GM12875 (cell line): ENCODE measurements around the gene COPS8.

ENCODE experiments used
- H3K4me3 ChIP-seq: one replicate; pipeline ENCODE4 v1.5.1; 2011; ENCODE audit warnings: low read depth, low read length, control low read depth
- TF ChIP-seq, protein P1 (sequence below): IDR thresholded peaks from 2 replicates; pipeline ENCODE4 v1.5.1; 2011; ENCODE audit warnings: low read depth, mild to moderate bottlenecking, control low read depth, inconsistent platforms, low read length, moderate library complexity, borderline replicate concordance; ENCODE audit not compliant: insufficient read depth

COPS8 gene

DNA sequence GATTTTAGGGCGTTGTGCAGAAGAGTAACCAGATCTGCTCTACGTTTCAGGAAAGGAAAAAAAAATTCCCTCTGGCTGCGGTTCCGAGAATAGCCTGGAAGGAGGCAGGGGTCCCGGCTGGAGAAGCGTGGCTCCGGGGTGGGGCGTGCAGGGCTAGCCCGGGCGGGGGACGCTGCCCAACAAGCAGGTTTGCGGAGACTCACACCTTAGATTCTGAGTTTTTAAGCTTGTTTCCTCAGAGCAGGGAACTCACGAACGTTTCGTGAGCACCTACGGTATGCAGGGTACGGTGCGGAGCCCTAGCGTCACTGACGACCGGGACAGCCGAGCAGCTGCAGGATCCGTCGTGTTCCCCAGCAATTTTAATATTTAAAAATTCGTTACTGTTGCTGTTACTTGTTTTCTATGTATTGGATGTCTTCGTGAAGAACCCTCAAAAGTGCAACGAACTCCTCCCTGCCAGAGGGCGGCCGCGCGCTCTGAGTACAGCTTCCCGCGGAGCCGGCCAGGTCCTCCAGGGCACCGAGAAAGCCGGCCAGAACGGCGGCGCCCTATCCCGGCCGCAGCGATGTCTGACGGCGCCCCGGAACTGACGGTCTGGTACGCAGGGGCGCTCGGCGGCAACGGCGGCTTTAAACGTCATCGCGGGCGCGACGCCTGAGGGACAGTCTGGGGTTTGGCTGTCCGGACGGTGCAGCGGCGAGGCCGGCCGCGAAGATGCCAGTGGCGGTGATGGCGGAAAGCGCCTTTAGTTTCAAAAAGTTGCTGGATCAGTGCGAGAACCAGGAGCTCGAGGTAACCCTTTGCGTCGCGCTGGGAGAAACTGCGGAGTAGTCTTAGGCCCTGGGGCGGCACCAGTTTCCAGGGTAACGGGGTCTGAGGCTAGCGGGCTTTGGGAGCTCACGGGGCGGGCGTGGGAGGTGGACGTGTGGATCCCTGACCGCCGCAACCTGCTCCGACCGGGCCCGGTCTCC lies at the start of gene COPS8:
Gene COPS8 (plus strand): TSS at position 642 of the 974 bp plus-strand sequence. CDS start 76 bp downstream, at position 718.
- TF ChIP-seq, protein P1, sequence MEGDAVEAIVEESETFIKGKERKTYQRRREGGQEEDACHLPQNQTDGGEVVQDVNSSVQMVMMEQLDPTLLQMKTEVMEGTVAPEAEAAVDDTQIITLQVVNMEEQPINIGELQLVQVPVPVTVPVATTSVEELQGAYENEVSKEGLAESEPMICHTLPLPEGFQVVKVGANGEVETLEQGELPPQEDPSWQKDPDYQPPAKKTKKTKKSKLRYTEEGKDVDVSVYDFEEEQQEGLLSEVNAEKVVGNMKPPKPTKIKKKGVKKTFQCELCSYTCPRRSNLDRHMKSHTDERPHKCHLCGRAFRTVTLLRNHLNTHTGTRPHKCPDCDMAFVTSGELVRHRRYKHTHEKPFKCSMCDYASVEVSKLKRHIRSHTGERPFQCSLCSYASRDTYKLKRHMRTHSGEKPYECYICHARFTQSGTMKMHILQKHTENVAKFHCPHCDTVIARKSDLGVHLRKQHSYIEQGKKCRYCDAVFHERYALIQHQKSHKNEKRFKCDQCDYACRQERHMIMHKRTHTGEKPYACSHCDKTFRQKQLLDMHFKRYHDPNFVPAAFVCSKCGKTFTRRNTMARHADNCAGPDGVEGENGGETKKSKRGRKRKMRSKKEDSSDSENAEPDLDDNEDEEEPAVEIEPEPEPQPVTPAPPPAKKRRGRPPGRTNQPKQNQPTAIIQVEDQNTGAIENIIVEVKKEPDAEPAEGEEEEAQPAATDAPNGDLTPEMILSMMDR = no peak; the same call in 1 of the 2 replicates
- peak within 1 kb of the TSS; percentile 75 for H3K4me3 ChIP-seq

DNA sequence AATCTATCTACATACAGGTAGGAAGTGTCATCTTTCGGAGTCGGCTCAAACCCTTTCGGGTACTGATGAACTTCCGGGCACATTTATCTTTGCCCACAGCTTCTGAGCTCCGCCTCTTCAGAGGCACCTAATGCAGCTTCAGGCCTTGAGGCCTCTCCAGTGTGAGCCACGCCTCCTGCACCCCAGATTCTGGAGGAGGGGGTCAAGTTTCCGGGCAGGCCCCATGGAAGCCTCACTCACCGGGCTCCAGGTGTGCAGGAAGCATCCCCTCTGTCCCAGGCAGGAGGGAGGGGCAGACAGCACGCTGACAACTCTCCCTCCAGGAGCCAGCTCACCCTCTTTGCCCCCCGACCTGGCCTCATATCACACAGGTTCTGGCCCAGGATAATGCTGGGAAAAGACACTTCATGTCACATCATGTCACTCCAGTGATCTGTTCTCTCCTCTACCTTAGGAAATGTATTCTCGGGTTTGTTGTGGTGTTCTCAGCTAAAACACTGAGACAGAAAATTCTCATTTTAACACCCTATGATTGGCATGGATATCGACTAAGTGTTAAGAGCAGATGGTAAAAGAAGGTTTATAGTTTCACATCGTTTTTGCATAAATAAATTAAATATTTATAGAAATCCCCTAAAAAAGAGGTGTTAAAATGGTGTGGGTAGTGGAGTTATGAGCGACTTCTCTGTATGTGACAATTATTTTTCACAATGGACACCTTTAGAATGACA lies 46.2 kb upstream of the COPS8 start:
- no peak overlapping the region for H3K4me3 ChIP-seq
- TF ChIP-seq, protein P1 = no peak

DNA sequence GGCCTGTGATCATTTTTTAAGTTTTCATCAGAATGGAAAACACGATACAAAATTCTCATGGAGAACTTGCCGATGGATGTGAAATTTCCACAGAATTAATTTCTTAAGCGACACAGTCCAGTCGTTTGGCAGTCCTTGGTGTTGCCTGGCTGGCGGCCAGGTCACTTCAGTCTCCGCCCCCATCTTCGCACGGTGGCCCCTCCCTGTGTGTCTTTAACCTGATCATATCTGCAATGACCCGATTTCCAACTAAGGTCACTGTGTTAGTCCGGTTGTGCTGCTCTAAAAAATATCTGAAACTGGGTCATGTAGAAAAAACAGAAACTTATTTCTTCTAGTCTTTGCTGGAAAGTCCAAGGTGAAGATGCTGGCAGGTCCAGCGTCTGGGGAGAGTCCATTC lies 44.5 kb upstream of the COPS8 start:
- TF ChIP-seq, protein P1 = no peak
- no peak overlapping the region for H3K4me3 ChIP-seq

DNA sequence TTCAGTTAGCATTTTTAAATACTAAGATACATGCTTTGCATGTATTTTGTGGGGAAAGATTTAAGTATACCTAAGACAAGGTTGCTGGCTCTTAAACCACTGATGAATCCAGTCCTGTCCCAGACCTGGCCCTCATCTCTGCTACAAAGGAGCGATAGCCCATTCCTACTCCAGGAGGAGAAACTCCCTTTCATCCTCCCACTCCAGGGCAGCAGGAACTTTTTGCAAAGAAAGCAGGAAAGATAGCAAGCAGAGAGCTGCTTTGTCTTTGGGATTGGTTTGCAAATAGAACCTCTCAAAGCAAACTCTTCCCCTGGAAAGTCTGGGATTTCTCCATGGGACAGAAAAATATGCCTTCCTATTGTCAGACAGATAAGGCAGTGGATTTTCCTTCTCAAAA lies 43.6 kb upstream of the COPS8 start:
- no peak overlapping the region for H3K4me3 ChIP-seq
- TF ChIP-seq, protein P1 = no peak

DNA sequence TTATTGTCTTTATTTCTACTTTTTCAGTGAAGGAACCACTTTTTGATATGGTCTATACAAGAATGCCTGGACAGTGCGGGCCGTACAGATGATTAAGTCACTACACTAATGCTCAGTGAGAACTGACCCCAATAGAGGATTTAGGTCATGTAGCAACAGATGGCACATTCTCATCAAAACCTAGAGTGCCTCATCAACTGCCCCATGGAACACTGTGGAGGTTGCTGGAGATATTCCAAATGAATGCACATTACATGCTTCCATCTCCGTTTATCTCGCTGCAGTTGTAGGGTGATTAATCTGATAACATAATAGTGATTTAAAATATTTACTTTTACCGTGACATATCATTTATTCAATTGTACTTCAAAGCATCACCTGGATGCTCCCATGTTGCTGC lies 41.8 kb upstream of the COPS8 start:
- no peak overlapping the region for H3K4me3 ChIP-seq
- TF ChIP-seq, protein P1 = no peak

DNA sequence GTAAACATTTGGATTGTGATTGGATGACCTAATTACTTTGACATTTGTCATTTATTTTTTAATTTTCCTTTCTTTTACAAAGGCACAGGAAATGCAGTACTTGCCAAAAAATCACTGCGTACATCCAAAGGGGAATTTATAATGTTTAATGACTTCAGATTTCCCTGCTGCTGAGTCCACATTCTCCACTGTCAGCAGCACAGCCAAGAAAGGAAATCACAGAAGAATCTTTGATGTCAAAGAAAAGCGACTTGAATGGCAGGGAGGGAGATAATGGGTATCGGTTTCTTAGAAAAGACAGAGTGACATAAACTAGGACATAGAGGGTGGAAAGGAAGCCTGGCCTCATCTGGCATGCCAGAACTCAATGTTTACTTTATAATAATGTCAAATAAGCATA lies 41.4 kb upstream of the COPS8 start:
- no peak overlapping the region for H3K4me3 ChIP-seq
- TF ChIP-seq, protein P1 = no peak
